H9 (cell line): ENCODE measurements around the gene DCAF15. TPM values are rescaled to one million over a fixed set of nuclear protein-coding genes. Genes with fewer than 3 reads are reported as not detected.

Experiments
- DNase-seq: peaks from one replicate; pipeline ENCODE4 v3.0.0-alpha.2; 2017
- H2AFZ ChIP-seq: one replicate; pipeline ENCODE4 v1.6.1; 2013; ENCODE audit warnings: mild to moderate bottlenecking, low read length, control low read depth, moderate library complexity
- H2AK5ac ChIP-seq: 2 replicates; pipeline ENCODE4 v1.6.1; 2013; ENCODE audit warnings: low read length, control low read depth, mixed read lengths; ENCODE audit not compliant: insufficient read length
- H2BK120ac ChIP-seq: one replicate; pipeline ENCODE4 v1.6.1; 2013; ENCODE audit warnings: low read depth, mild to moderate bottlenecking, low read length, control low read depth, inconsistent platforms; ENCODE audit not compliant: poor library complexity, severe bottlenecking
- H2BK12ac ChIP-seq: 2 replicates; pipeline ENCODE4 v1.6.1; 2013; ENCODE audit warnings: low read length, control low read depth, mixed read lengths, low read depth; ENCODE audit not compliant: insufficient read length
- H2BK15ac ChIP-seq: 2 replicates; pipeline ENCODE4 v1.6.1; 2013; ENCODE audit warnings: low read depth, low read length, control low read depth
- H2BK20ac ChIP-seq: one replicate; pipeline ENCODE4 v1.6.1; 2013; ENCODE audit warnings: low read depth, mild to moderate bottlenecking, low read length, control low read depth, inconsistent platforms; ENCODE audit not compliant: poor library complexity, severe bottlenecking
- H2BK5ac ChIP-seq: 2 replicates; pipeline ENCODE4 v1.6.1; 2013; ENCODE audit warnings: low read length, control low read depth, mixed read lengths; ENCODE audit not compliant: insufficient read length
- H3K14ac ChIP-seq: 2 replicates; pipeline ENCODE4 v1.6.1; 2013; ENCODE audit warnings: low read length, control low read depth; ENCODE audit not compliant: insufficient read depth
- H3K18ac ChIP-seq: 2 replicates; pipeline ENCODE4 v1.6.1; 2013; ENCODE audit warnings: low read depth, mild to moderate bottlenecking, mixed read lengths, low read length, control low read depth; ENCODE audit not compliant: insufficient read length
- H3K23ac ChIP-seq: 2 replicates; pipeline ENCODE4 v1.6.1; 2013; ENCODE audit warnings: low read length, control low read depth, mixed read lengths, low read depth; ENCODE audit not compliant: insufficient read length
- H3K23me2 ChIP-seq: 2 replicates; pipeline ENCODE4 v1.6.1; 2013; ENCODE audit warnings: low read depth, mild to moderate bottlenecking, mixed read lengths, low read length, control low read depth; ENCODE audit not compliant: insufficient read length, poor library complexity, severe bottlenecking
- H3K27ac ChIP-seq: 2 replicates; pipeline ENCODE4 v1.5.1; 2013; ENCODE audit warnings: low read length, control low read depth, mixed read lengths, low read depth; ENCODE audit not compliant: insufficient read length
- H3K27me3 ChIP-seq: 2 replicates; pipeline ENCODE4 v1.6.1; 2013; ENCODE audit warnings: low read length, control low read depth, inconsistent platforms; ENCODE audit not compliant: insufficient read depth
- H3K4ac ChIP-seq: 2 replicates; pipeline ENCODE4 v1.6.1; 2013; ENCODE audit warnings: low read depth, mild to moderate bottlenecking, control low read depth, inconsistent platforms, low read length, moderate library complexity
- H3K4me1 ChIP-seq: 2 replicates; pipeline ENCODE4 v1.6.1; 2013; ENCODE audit warnings: low read length, control low read depth, inconsistent platforms; ENCODE audit not compliant: insufficient read depth
- H3K4me2 ChIP-seq: 2 replicates; pipeline ENCODE4 v1.6.1; 2013; ENCODE audit warnings: low read length, control low read depth, mixed read lengths; ENCODE audit not compliant: insufficient read length, insufficient read depth
- H3K56ac ChIP-seq: 2 replicates; pipeline ENCODE4 v1.6.1; 2013; ENCODE audit warnings: low read depth, mild to moderate bottlenecking, mixed read lengths, low read length, control low read depth; ENCODE audit not compliant: insufficient read length
- H3K79me1 ChIP-seq: 2 replicates; pipeline ENCODE4 v1.6.1; 2013; ENCODE audit warnings: low read depth, mild to moderate bottlenecking, moderate library complexity, low read length, control low read depth, inconsistent platforms; ENCODE audit not compliant: insufficient read depth, poor library complexity, severe bottlenecking
- H3K79me2 ChIP-seq: 2 replicates; pipeline ENCODE4 v1.6.1; 2013; ENCODE audit warnings: low read length, control low read depth, inconsistent platforms; ENCODE audit not compliant: insufficient read depth
- H3K9ac ChIP-seq: 2 replicates; pipeline ENCODE4 v1.6.1; 2013; ENCODE audit warnings: low read length, control low read depth, mixed read lengths; ENCODE audit not compliant: insufficient read length; ENCODE audit errors: extremely low read depth
- H3K9me3 ChIP-seq: one replicate; pipeline ENCODE4 v1.6.1; 2013; ENCODE audit warnings: low read depth, low read length, inconsistent platforms; ENCODE audit not compliant: control insufficient read depth
- H3T11ph ChIP-seq: one replicate; pipeline ENCODE4 v1.6.1; 2013; ENCODE audit warnings: mild to moderate bottlenecking, low read length, control low read depth, inconsistent platforms
- H4K20me1 ChIP-seq: one replicate; pipeline ENCODE4 v1.6.1; 2013; ENCODE audit not compliant: control insufficient read depth, insufficient read length, insufficient read depth
- H4K5ac ChIP-seq: 2 replicates; pipeline ENCODE4 v1.6.1; 2013; ENCODE audit warnings: low read depth, mild to moderate bottlenecking, mixed read lengths, low read length, control low read depth; ENCODE audit not compliant: insufficient read length
- H4K8ac ChIP-seq: replicated peaks from 2 replicates; pipeline ENCODE4 v1.6.1; 2013; ENCODE audit warnings: low read length, control low read depth, mixed read lengths, low read depth; ENCODE audit not compliant: insufficient read length
- H4K91ac ChIP-seq: 2 replicates; pipeline ENCODE4 v1.6.1; 2013; ENCODE audit warnings: low read depth, mild to moderate bottlenecking, moderate library complexity, mixed read lengths, low read length, control low read depth; ENCODE audit not compliant: insufficient read length
- H3K27ac Mint-ChIP-seq, 3 experiments: 2 replicates in 2 of 3; 3 replicates in 1 of 3; pipeline ENCODE4 v1.8.0; 2020 to 2021; ENCODE audit warnings: mixed read lengths in 3 of 3, mild to moderate bottlenecking in 1 of 3, moderate library complexity in 1 of 3
- H3K27me3 Mint-ChIP-seq: 2 replicates; pipeline ENCODE4 v1.8.0; 2021; ENCODE audit warnings: low read depth, mild to moderate bottlenecking, moderate library complexity, mixed read lengths
- H3K36me3 Mint-ChIP-seq, 3 experiments: 2 replicates in 2 of 3; 3 replicates in 1 of 3; pipeline ENCODE4 v1.8.0; 2020 to 2021; ENCODE audit warnings: low read depth in 3 of 3, mixed read lengths in 3 of 3; ENCODE audit not compliant: insufficient read depth in 1 of 3
- H3K4me1 Mint-ChIP-seq, 2 experiments: 2 replicates each; pipeline ENCODE4 v1.8.0; 2020; ENCODE audit warnings: mixed read lengths in 2 of 2
- H3K4me3 Mint-ChIP-seq, 2 experiments: 2 replicates in 1 of 2; 3 replicates in 1 of 2; pipeline ENCODE4 v1.8.0; 2020 to 2021; ENCODE audit warnings: mild to moderate bottlenecking in 2 of 2, mixed read lengths in 2 of 2, moderate library complexity in 1 of 2
- H3K9me3 Mint-ChIP-seq, 2 experiments: 2 replicates in 1 of 2; 3 replicates in 1 of 2; pipeline ENCODE4 v1.8.0; 2020; ENCODE audit warnings: mild to moderate bottlenecking in 2 of 2, mixed read lengths in 2 of 2, moderate library complexity in 1 of 2
- WGBS: extraction: QIAGEN DNeasy Blood & Tissue Kit; methylation state at CpG from one replicate; pipeline ENCODE4 v1.1.7; 2013; ENCODE audit warnings: missing lambda C conversion rate, low lambda C conversion rate, mixed read lengths; ENCODE audit not compliant: insufficient read length; ENCODE audit errors: extremely low coverage; 5-methylcytosine and 5-hydroxymethylcytosine counted together
- total RNA-seq: library from RNA; stranded (reverse); gene quantifications from 2 replicates; pipeline ENCODE4 v1.2.1, GENCODE V29; 2021
- TF ChIP-seq, protein P1 (sequence below): fragments of 200-600 bp; sonication (generic); conservative IDR thresholded peaks from 3 replicates; pipeline ENCODE4 v1.8.0; 2021; ENCODE audit warnings: antibody characterized with exemption, mild to moderate bottlenecking

Gene DCAF15
- total RNA-seq, 1 experiment from 2014 or later: 82.5 TPM

DNA sequence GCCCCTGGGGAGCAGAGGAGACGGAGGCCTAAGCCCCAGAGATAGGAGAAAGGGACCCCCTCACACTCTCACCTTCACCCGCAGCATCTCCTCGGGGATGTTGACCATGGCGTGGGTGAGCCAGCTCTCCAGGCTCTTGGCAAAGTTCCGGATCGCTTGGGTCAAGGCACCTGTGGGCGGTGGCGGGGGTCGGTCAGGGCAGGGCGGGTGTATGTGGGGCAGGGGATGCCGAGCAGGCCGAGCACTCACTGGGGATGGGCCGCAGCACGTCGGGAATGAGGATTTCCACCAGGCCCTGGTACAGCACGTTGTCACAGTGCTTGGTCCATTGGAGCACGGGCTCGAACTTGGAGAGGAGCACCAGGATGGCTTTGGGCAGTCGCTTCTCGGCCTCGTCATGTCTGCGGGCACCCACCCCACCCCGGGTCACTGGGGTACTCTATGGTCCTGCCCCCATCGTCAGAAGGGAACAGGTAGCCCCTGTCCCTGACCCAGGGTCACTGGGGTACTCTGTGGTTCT lies 13.1 kb downstream of the DCAF15 start:
- Histone ChIP-seq H4K5ac (no peak overlapping the region), H2BK12ac (no peak overlapping the region), H3K4me1 (no peaks in the 10 kb centered on the region), H2BK120ac (no peak overlapping the region), H4K91ac (no peak overlapping the region), H3K79me1 (no peaks in the 10 kb centered on the region), H3K23me2 (no peaks in the 10 kb centered on the region), H3K4me2 (no peak overlapping the region), H3K9me3 (no peaks in the 10 kb centered on the region), H3K56ac (no peak overlapping the region), H3T11ph (no peak overlapping the region), H3K79me2 (no peaks in the 10 kb centered on the region), H4K8ac (no peak overlapping the region), H3K9ac (no peak overlapping the region), H2BK15ac (no peak overlapping the region), H2AK5ac (no peak overlapping the region), H3K27ac (no peak overlapping the region), H3K14ac (no peak overlapping the region), H3K18ac (no peak overlapping the region), H2AFZ (no peak overlapping the region), H2BK5ac (no peak overlapping the region), H3K4ac (no peak overlapping the region), H4K20me1 (no peaks in the 10 kb centered on the region), H3K27me3 (no peaks in the 10 kb centered on the region), H3K23ac (no peak overlapping the region), H2BK20ac (no peak overlapping the region)
- TF ChIP-seq, protein P1, sequence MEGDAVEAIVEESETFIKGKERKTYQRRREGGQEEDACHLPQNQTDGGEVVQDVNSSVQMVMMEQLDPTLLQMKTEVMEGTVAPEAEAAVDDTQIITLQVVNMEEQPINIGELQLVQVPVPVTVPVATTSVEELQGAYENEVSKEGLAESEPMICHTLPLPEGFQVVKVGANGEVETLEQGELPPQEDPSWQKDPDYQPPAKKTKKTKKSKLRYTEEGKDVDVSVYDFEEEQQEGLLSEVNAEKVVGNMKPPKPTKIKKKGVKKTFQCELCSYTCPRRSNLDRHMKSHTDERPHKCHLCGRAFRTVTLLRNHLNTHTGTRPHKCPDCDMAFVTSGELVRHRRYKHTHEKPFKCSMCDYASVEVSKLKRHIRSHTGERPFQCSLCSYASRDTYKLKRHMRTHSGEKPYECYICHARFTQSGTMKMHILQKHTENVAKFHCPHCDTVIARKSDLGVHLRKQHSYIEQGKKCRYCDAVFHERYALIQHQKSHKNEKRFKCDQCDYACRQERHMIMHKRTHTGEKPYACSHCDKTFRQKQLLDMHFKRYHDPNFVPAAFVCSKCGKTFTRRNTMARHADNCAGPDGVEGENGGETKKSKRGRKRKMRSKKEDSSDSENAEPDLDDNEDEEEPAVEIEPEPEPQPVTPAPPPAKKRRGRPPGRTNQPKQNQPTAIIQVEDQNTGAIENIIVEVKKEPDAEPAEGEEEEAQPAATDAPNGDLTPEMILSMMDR: no peak
- H3K27ac Mint-ChIP-seq: no peak overlapping the region
- H3K27me3 Mint-ChIP-seq: no peaks in the 10 kb centered on the region
- H3K4me1 Mint-ChIP-seq: peaks cover 4 to 6% of the 10 kb centered on the region in 2 experiments; a peak in 3 of 4 replicates
- H3K4me3 Mint-ChIP-seq: no peak overlapping the region
- DNase-seq: peak; percentile 17
- H3K36me3 Mint-ChIP-seq: peaks cover 17 to 49% (median 32%) of the 10 kb centered on the region in 3 experiments; a peak in 6 of 7 replicates
- no peaks in the 10 kb centered on the region for H3K9me3 Mint-ChIP-seq
- WGBS: no CpG with 5 or more reads among the region's 24 CpGs
